Testis (tissue), 2 donors: ENCODE data around the gene DPP10.

Source experiments
- CTCF ChIP-seq, 3 experiments: fragments of 450-650 bp in 2 of 3; fragments of 200-600 bp in 1 of 3; sonication (generic) in 1 of 3; IDR thresholded peaks; one replicate each; pipeline ENCODE4 v1.5.1; 2016 to 2019; ENCODE audit warnings: antibody characterized with exemption in 3 of 3, mild to moderate bottlenecking in 2 of 3, moderate library complexity in 1 of 3
- POLR2A ChIP-seq: fragments of 450-650 bp; IDR thresholded peaks from one replicate; pipeline ENCODE4 v1.6.1; 2017; ENCODE audit warnings: antibody characterized with exemption, mild to moderate bottlenecking, moderate library complexity

- TF ChIP-seq CTCF (IDR thresholded peaks at IDR 0.05) (no peak), POLR2A (no peak)
These were observed 285.9 kb downstream of the DPP10 start for GRCh38 chr2:114728372-114728771.
